Activated T-cell treated with anti-CD3 and anti-CD28 coated beads for 24 hours (primary cell): ENCODE data around the gene TSPAN12.

Experiments
- DNase-seq: peaks from one replicate; pipeline ENCODE4 v3.0.0-alpha.2; 2020; ENCODE audit warnings: low read depth

TSPAN12 gene

GRCh38 chr7:120842121-120842621, 15.8 kb downstream of the TSPAN12 start:
- DNase-seq, result no peak

GRCh38 chr7:120841608-120842007, 16.3 kb downstream of the TSPAN12 start:
- DNase-seq, result no peak

DNA sequence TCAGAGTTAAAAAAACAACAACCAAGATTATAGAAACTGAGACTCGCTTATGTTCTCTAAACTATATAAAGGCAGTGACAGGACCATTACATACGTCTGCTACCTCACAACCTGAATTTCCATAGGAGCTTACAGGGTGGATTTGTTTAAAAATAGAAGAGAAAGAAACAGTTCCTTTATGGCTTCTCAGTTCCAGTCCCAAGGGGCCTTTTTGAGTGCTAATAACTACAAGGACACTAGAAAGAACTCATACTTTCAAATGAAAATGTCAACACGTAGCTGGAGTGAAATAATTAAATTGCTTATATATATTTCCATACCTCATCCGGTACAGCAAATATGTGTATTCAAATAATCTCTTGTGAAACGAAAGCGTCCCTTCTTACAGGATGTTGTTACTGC, 19.7 kb downstream of the TSPAN12 start:
- no peak for DNase-seq

DNA sequence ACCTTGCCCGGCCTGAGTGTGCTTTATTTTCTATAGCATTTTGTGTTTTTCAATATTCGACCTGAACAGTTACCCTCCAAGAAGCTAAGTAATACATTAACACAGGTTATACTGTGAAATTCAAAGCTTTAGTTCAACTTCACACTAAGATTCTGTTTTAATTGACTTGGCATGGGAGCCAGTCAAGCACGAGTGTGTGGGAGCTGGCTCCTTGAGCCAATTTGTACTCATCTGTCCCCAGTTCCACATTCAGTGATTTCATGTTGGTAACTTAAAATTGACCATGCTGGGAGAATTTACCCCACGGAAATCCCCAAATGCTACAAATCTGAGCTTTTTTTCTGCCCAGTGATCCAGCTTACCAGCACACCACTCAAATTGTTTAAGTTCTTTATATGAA, 20.3 kb downstream of the TSPAN12 start:
- DNase-seq, result no peak

- DNase-seq, result no peak
Measured at GRCh38 chr7:120836556-120837115, 21.3 kb downstream of the TSPAN12 start.

- no peak for DNase-seq
Measured at GRCh38 chr7:120834726-120835125, 23.2 kb downstream of the TSPAN12 start.

GRCh38 chr7:120833546-120833945, 24.4 kb downstream of the TSPAN12 start:
- DNase-seq, result no peak

DNA sequence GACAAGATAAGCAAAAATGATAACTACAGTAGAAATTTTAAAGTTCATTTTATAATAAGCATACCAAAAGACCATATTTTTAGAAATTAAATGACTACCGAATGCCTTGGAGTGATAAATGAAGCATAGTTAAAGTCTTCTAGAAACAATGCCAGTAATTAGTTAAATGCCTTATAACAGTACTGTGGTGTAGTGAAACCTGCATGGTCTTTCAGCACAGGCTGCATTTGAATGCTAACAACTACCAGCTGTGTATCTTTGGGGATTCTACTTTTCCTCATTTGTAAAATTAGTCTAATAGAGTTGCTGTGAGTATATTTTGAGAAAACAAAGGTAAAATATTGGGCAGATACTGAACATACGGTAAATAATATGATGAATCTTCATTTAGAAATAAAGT, 25.1 kb downstream of the TSPAN12 start:
- no peak for DNase-seq

- no peak for DNase-seq
Measured at GRCh38 chr7:120831260-120831659, 26.7 kb downstream of the TSPAN12 start.

GRCh38 chr7:120829487-120829886, 28.5 kb downstream of the TSPAN12 start:
- no peak for DNase-seq

DNA sequence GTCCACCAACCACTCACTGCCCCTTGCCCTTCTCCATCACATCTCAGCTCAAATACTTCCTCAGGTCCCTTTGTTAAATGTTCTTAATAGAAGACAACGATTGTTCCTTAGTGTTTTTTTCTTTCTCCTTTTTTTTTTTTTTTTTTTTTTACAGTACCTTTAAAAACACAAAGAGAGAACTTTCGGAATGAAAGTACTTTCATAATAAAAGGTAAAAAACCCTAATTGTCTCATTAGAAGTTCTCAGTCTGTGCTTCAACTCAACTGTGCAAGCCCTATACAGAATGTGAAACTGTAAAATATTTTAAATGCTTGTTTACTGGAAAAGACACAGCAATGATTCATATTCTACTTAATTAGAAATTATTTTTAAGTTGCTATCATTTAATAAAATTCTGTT, 29.4 kb downstream of the TSPAN12 start:
- no peak for DNase-seq

- no peak for DNase-seq
Measured at GRCh38 chr7:120827371-120828118, 30.4 kb downstream of the TSPAN12 start.

- DNase-seq, result no peak
Measured at GRCh38 chr7:120825576-120825975, 32.4 kb downstream of the TSPAN12 start.

DNA sequence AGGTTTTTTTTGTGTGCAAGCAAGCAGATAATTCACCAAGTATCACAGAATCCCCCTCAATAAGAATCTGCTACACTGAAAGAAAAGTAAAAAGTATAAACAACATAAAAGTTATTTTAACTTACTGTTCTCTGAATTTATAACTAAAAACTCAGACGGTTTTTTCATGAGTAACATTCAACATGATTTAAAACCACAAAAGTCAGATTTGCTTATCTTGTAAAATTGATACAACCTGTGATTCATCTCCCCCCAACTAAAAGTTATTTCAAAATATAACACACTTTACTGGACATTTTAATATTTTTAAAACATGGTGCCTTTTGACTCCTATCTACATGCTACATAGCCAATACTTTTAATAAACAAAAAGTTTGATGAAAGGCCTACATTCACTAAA, 32.8 kb downstream of the TSPAN12 start:
- no peak for DNase-seq

DNA sequence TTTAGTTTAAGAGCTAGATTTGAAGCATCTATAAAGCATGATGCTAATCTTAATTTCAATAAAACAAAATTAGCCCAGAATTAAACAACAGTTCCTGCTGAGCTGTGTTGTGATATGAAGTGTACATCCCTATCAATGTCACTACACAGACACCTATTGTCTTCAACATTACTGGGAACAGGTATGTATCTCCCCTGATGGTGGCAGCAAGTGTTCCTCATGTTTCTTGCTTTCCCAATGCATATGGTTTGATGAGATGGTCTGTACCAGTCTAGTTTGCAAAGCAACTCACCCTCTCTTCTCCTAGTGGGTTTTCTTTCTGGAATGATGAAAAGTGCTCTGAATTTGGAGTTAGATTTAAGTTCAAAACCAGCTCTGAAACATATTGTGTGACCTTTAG, 38.1 kb downstream of the TSPAN12 start:
- DNase-seq, result no peak

- no peak for DNase-seq
Measured at GRCh38 chr7:120817851-120818250, 40.1 kb downstream of the TSPAN12 start.

GRCh38 chr7:120814253-120814939, 43.5 kb downstream of the TSPAN12 start:
- no peak for DNase-seq

DNA sequence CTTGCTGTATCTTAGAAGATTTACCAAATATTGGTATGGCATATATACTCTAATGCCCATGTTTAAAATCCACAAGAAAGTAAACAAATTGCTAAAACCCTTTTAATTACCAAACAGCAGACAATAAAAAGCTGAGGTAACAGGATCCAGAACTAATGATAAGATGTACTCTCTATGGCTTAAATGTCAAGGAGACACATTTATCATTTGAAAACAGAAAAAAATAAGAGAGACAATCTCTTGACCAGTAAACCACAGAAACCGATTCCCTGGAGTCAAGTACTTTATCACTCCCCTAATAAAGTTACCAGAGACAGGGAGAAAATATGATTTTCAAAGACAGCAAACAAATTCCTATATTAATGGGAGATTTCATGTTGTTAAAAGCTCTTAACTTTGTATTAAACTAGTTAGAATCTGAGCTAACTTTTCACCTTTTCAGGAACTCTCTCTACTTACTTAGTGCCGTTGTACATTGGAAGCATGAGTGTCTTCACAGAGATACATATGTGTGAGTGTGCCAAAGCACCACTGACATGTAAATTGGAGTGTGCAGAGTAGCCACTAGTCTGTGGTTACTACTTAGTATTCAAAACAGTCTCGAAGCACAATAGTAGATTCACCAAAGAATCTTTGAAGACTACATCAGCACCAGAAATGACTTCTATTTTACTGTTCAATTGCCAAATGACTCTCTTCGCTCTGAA, 44.2 kb downstream of the TSPAN12 start:
- no peak for DNase-seq

GRCh38 chr7:120813089-120813488, 44.9 kb downstream of the TSPAN12 start:
- DNase-seq, result no peak

- DNase-seq, result no peak
Measured at GRCh38 chr7:120809260-120809659, 48.7 kb downstream of the TSPAN12 start.

- DNase-seq, result no peak
Measured at GRCh38 chr7:120807390-120807789, 50.6 kb downstream of the TSPAN12 start.

DNA sequence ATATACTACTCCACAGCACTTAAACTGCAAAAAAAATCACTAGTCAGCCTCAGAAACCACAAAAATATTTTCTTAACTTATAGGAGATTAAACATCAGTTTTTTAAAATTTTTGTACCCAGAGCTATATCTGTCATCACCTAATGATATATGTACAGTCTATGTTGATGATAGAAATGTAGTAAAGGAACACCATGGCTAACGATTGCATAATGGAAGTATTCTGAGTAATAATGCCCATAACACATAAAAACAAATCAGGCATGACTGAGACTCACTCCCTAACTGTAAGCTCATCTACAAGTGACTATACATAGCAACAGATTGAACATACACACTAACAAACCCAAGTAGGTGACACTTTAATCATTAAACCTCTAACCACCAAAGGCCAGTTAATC, 51.3 kb downstream of the TSPAN12 start:
- DNase-seq, result no peak
